Mesendoderm (in vitro differentiated cells): ENCODE data around the gene TDO2.
"Not testable (repeated sequence)": the region's sequence is repeated elsewhere in the genome, so short reads cannot be mapped to it uniquely, and the experiment has no call there.

Source experiments
- DNase-seq: peaks from one replicate; pipeline ENCODE4 v3.0.0; 2013
- H2AK5ac ChIP-seq: 2 replicates; pipeline ENCODE4 v1.6.1; 2013; ENCODE audit warnings: low read length, inconsistent platforms
- H2BK120ac ChIP-seq: 2 replicates; pipeline ENCODE4 v1.6.1; 2013; ENCODE audit warnings: low read depth, mild to moderate bottlenecking, low read length, moderate library complexity, mixed read lengths
- H2BK15ac ChIP-seq: replicated peaks from 2 replicates; pipeline ENCODE4 v1.6.1; 2013; ENCODE audit warnings: low read depth, mild to moderate bottlenecking, moderate library complexity
- H2BK5ac ChIP-seq: 2 replicates; pipeline ENCODE4 v1.6.1; 2013; ENCODE audit warnings: low read length, inconsistent platforms
- H3K18ac ChIP-seq: 2 replicates; pipeline ENCODE4 v1.6.1; 2013; ENCODE audit warnings: mild to moderate bottlenecking, low read length, mixed read lengths
- H3K23ac ChIP-seq: one replicate; pipeline ENCODE4 v1.6.1; 2013; ENCODE audit warnings: low read length
- H3K27ac ChIP-seq: 2 replicates; pipeline ENCODE4 v1.5.1; 2013; ENCODE audit warnings: low read depth, mild to moderate bottlenecking, inconsistent platforms, low read length, moderate library complexity
- H3K27me3 ChIP-seq: 2 replicates; pipeline ENCODE4 v1.6.1; 2013; ENCODE audit warnings: low read length, control low read depth, mild to moderate bottlenecking, inconsistent platforms; ENCODE audit not compliant: insufficient read depth, poor library complexity
- H3K36me3 ChIP-seq: 2 replicates; pipeline ENCODE4 v1.6.1; 2013; ENCODE audit warnings: low read length, inconsistent platforms; ENCODE audit not compliant: control insufficient read depth, insufficient read depth
- H3K4ac ChIP-seq: one replicate; pipeline ENCODE4 v1.6.1; 2013; ENCODE audit warnings: low read depth, mild to moderate bottlenecking, low read length, moderate library complexity
- H3K4me1 ChIP-seq: 2 replicates; pipeline ENCODE4 v1.6.1; 2013; ENCODE audit warnings: low read depth, low read length, inconsistent platforms; ENCODE audit not compliant: control insufficient read depth
- H3K4me2 ChIP-seq: 2 replicates; pipeline ENCODE4 v1.6.1; 2013; ENCODE audit warnings: low read length
- H3K4me3 ChIP-seq: 2 replicates; pipeline ENCODE4 v1.5.1; 2013; ENCODE audit warnings: mild to moderate bottlenecking, low read length
- H3K56ac ChIP-seq: one replicate; pipeline ENCODE4 v1.6.1; 2013; ENCODE audit warnings: low read length
- H3K79me1 ChIP-seq: 2 replicates; pipeline ENCODE4 v1.6.1; 2013; ENCODE audit warnings: low read length, inconsistent platforms
- H3K79me2 ChIP-seq: 2 replicates; pipeline ENCODE4 v1.6.1; 2013; ENCODE audit warnings: mild to moderate bottlenecking, low read length; ENCODE audit not compliant: control insufficient read depth, insufficient read depth
- H3K9ac ChIP-seq: 2 replicates; pipeline ENCODE4 v1.6.1; 2013; ENCODE audit warnings: low read length, inconsistent platforms
- H4K5ac ChIP-seq: one replicate; pipeline ENCODE4 v1.6.1; 2013; ENCODE audit warnings: low read length
- H4K8ac ChIP-seq: one replicate; pipeline ENCODE4 v1.6.1; 2013; ENCODE audit warnings: low read depth, mild to moderate bottlenecking, control low read depth, low read length, moderate library complexity
- WGBS: extraction: QIAGEN DNeasy Blood & Tissue Kit; methylation state at CpG from one replicate; pipeline ENCODE4 v1.1.7; 2013; ENCODE audit warnings: low lambda C conversion rate, missing lambda C conversion rate; ENCODE audit not compliant: insufficient coverage; ENCODE audit errors: extremely low coverage; 5-methylcytosine and 5-hydroxymethylcytosine counted together

TDO2 gene

GRCh38 chr4:155887847-155888570 is 15.5 kb upstream of the TDO2 start:
- H3K18ac ChIP-seq, result no peak overlapping the region
- H3K36me3 ChIP-seq, result no peaks in the 10 kb centered on the region
- no peak overlapping the region for H3K23ac ChIP-seq
- no peaks in the 10 kb centered on the region for H3K4me1 ChIP-seq
- no peak for DNase-seq
- H3K27me3 ChIP-seq, result no peaks in the 10 kb centered on the region
- H3K27ac ChIP-seq, result no peak overlapping the region
- H3K4me2 ChIP-seq, result no peak overlapping the region
- WGBS, result no CpG with 5 or more reads among the region's 6 CpGs
- no peak overlapping the region for H3K4ac ChIP-seq
- no peaks in the 10 kb centered on the region for H3K79me1 ChIP-seq
- no peak overlapping the region for H4K5ac ChIP-seq
- H2AK5ac ChIP-seq, result no peak overlapping the region
- no peak overlapping the region for H2BK15ac ChIP-seq
- H3K4me3 ChIP-seq, result no peak overlapping the region
- H3K79me2 ChIP-seq, result no peaks in the 10 kb centered on the region
- no peak overlapping the region for H3K56ac ChIP-seq
- no peak overlapping the region for H3K9ac ChIP-seq
- H2BK120ac ChIP-seq, result no peak overlapping the region
- H2BK5ac ChIP-seq, result no peak overlapping the region
- no peak overlapping the region for H4K8ac ChIP-seq

GRCh38 chr4:155889031-155889793 is 14.3 kb upstream of the TDO2 start:
- H3K4me2 ChIP-seq, result no peak overlapping the region
- no peak overlapping the region for H4K8ac ChIP-seq
- H3K27ac ChIP-seq, result no peak overlapping the region
- H4K5ac ChIP-seq, result no peak overlapping the region
- no peak overlapping the region for H2BK5ac ChIP-seq
- no peaks in the 10 kb centered on the region for H3K36me3 ChIP-seq
- no peak overlapping the region for H3K4me3 ChIP-seq
- H3K79me2 ChIP-seq, result no peaks in the 10 kb centered on the region
- H3K79me1 ChIP-seq, result no peaks in the 10 kb centered on the region
- H3K4ac ChIP-seq, result no peak overlapping the region
- no peaks in the 10 kb centered on the region for H3K4me1 ChIP-seq
- no peak overlapping the region for H3K56ac ChIP-seq
- no peak overlapping the region for H3K9ac ChIP-seq
- WGBS, result no CpG with 5 or more reads among the region's 5 CpGs
- no peak overlapping the region for H2BK15ac ChIP-seq
- no peak overlapping the region for H2BK120ac ChIP-seq
- no peaks in the 10 kb centered on the region for H3K27me3 ChIP-seq
- no peak overlapping the region for H2AK5ac ChIP-seq
- DNase-seq, result no peak
- H3K23ac ChIP-seq, result no peak overlapping the region
- no peak overlapping the region for H3K18ac ChIP-seq

DNA sequence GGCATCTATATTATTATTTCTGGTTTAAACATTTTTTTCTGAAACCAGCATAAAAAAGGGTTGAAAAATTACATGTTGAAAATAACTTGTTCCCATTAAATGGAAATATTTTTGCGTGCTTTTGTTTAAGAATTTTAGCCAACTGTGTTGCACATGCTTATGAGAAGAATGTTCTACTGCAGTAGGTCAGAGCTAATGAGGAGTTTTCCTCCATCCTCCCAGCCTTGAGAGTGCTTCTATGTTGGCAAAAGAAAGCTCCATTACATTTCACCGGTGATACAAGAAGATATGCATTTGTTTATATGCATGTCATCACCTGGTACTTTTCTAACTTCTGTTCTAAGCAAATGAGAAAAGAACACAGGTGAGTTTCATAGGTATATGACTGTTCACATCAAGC is 13.6 kb upstream of the TDO2 start:
- no peaks in the 10 kb centered on the region for H3K4me1 ChIP-seq
- DNase-seq, result no peak
- no peaks in the 10 kb centered on the region for H3K79me1 ChIP-seq
- no peaks in the 10 kb centered on the region for H3K36me3 ChIP-seq
- H3K23ac ChIP-seq, result no peak overlapping the region
- no peak overlapping the region for H3K27ac ChIP-seq
- no peak overlapping the region for H4K8ac ChIP-seq
- no peak overlapping the region for H3K18ac ChIP-seq
- no peak overlapping the region for H2BK120ac ChIP-seq
- no peak overlapping the region for H2BK15ac ChIP-seq
- no peak overlapping the region for H2BK5ac ChIP-seq
- H3K4me2 ChIP-seq, result no peak overlapping the region
- H3K4me3 ChIP-seq, result no peak overlapping the region
- H3K56ac ChIP-seq, result no peak overlapping the region
- H2AK5ac ChIP-seq, result no peak overlapping the region
- WGBS, result no CpG with 5 or more reads among the region's 2 CpGs
- H3K9ac ChIP-seq, result no peak overlapping the region
- no peaks in the 10 kb centered on the region for H3K79me2 ChIP-seq
- H4K5ac ChIP-seq, result no peak overlapping the region
- no peak overlapping the region for H3K4ac ChIP-seq
- no peaks in the 10 kb centered on the region for H3K27me3 ChIP-seq

- no CpG with 5 or more reads among the region's 3 CpGs for WGBS
- Histone ChIP-seq H2BK15ac (no peak overlapping the region), H3K4me2 (no peak overlapping the region), H3K36me3 (no peaks in the 10 kb centered on the region), H4K8ac (no peak overlapping the region), H3K18ac (no peak overlapping the region), H4K5ac (no peak overlapping the region), H3K23ac (no peak overlapping the region), H3K4me1 (no peaks in the 10 kb centered on the region), H3K9ac (no peak overlapping the region), H2AK5ac (no peak overlapping the region), H3K79me2 (no peaks in the 10 kb centered on the region), H3K79me1 (no peaks in the 10 kb centered on the region), H2BK5ac (no peak overlapping the region), H3K4ac (no peak overlapping the region), H3K56ac (no peak overlapping the region), H3K27me3 (no peaks in the 10 kb centered on the region), H3K27ac (no peak overlapping the region), H3K4me3 (no peak overlapping the region), H2BK120ac (no peak overlapping the region)
- no peak for DNase-seq
Observed at GRCh38 chr4:155891058-155891457, 12.4 kb upstream of the TDO2 start.

DNA sequence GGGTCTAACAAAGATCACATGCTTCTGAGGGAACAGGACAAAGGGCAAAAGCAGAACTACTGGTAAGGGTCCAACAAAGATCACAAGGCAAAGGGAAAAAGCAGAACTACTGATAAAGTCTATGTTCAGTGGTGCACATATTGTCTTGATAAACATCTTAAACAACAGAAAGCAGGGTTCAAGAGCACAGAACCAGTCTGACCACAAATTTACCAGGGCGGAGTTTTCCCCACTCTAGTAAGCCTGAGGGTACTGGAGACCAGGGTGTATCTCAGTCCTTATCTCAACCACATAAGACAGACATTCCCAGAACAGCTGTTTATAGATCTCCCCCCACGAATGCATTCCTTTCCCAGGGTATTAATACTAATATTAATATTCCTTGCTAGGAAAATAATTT is 5.1 kb upstream of the TDO2 start:
- not testable (repeated sequence) for H3K79me1 ChIP-seq, H3K27ac ChIP-seq, H2BK5ac ChIP-seq, H3K23ac ChIP-seq, H3K4ac ChIP-seq, H2AK5ac ChIP-seq, H3K36me3 ChIP-seq, H3K4me3 ChIP-seq, H3K9ac ChIP-seq, H4K8ac ChIP-seq, H4K5ac ChIP-seq, H3K79me2 ChIP-seq, H3K4me1 ChIP-seq, H3K4me2 ChIP-seq, H3K18ac ChIP-seq, DNase-seq, H2BK15ac ChIP-seq, H3K56ac ChIP-seq, H3K27me3 ChIP-seq, H2BK120ac ChIP-seq
- WGBS, result no CpG with 5 or more reads among the region's 2 CpGs
